K562 (cell line): ENCODE measurements around the gene LRRC57. TPM values are rescaled to one million over a fixed set of nuclear protein-coding genes. Genes with fewer than 3 reads are reported as not detected.

ENCODE experiments used
- ATAC-seq: fragments of 200-7000 bp; cut with Tn5 transposase; 3 replicates; pipeline ENCODE4 v1.9.1; 2020; ENCODE audit warnings: moderate library complexity
- BruUV-seq: library from RNA; stranded (reverse); fragments of 400-500 nt; replicated peaks from 2 replicates; lab custom pipeline; 2021; lab: Mats Ljungman, UMichigan
- CTCF ChIA-PET: fragments of 300-600 bp; formaldehyde crosslinking; extraction: SDS; loops from one replicate; lab custom pipeline; 2021; ENCODE audit warnings: low intra/inter-chr PET ratio; lab: Yijun Ruan, JAX
- POLR2A ChIA-PET: fragments of 300-600, 350-650 bp; sonication (Branson Sonifier 250); formaldehyde crosslinking; extraction: SDS; loops from one replicate; lab custom pipeline; 2021; ENCODE audit warnings: antibody characterized with exemption, inconsistent platforms; lab: Yijun Ruan, JAX
- DNase-seq, 4 experiments: peaks; one replicate each; pipeline versions ENCODE4 v3.0.0 to v3.0.0-alpha.2; 2011 to 2018; ENCODE audit warnings: low spot score in 3 of 4, mixed read lengths in 3 of 4; ENCODE audit errors: extremely low read depth in 1 of 4
- FAIRE-seq: peaks from 2 replicates; lab custom pipeline; 2011; peaks lifted over from hg19 to GRCh38; lab: Jason Lieb, UNC
- H2AFZ ChIP-seq: 2 replicates; pipeline ENCODE4 v1.6.0; 2011; ENCODE audit warnings: low read depth, low read length, control low read depth, inconsistent platforms
- H3K27ac ChIP-seq: fragments of 200-600 bp; 3 replicates; pipeline ENCODE4 v1.8.0; 2011; ENCODE audit warnings: low read depth, mild to moderate bottlenecking, control low read depth, inconsistent platforms, low read length, moderate library complexity, mixed read lengths; ENCODE audit errors: extremely low read depth
- H3K27me3 ChIP-seq, 2 experiments: fragments of 300-600 bp in 1 of 2; 2 replicates in 1 of 2; 3 replicates in 1 of 2; pipeline versions ENCODE4 v1.6.0 to v1.8.0; 2011; ENCODE audit warnings: inconsistent platforms in 2 of 2, low read length in 2 of 2, mild to moderate bottlenecking in 1 of 2, mixed read lengths in 1 of 2, moderate library complexity in 1 of 2; ENCODE audit not compliant: control insufficient read depth in 2 of 2, insufficient read depth in 2 of 2
- H3K36me3 ChIP-seq: fragments of 300-600 bp; 3 replicates; pipeline ENCODE4 v1.8.0; 2011; ENCODE audit warnings: mild to moderate bottlenecking, low read length, inconsistent platforms; ENCODE audit not compliant: control insufficient read depth, insufficient read depth
- H3K4me1 ChIP-seq, 2 experiments: fragments of 200-600 bp in 1 of 2; replicated peaks in 1 of 2; 2 replicates in 1 of 2; 3 replicates in 1 of 2; pipeline versions ENCODE4 v1.5.1 to v1.8.0; 2011; ENCODE audit warnings: inconsistent platforms in 2 of 2, low read length in 2 of 2, mild to moderate bottlenecking in 1 of 2, mixed read lengths in 1 of 2, moderate library complexity in 1 of 2; ENCODE audit not compliant: control insufficient read depth in 2 of 2, insufficient read depth in 2 of 2
- H3K4me2 ChIP-seq: 2 replicates; pipeline ENCODE4 v1.6.1; 2011; ENCODE audit warnings: low read length, control low read depth, inconsistent platforms, mixed read lengths; ENCODE audit not compliant: insufficient read depth
- H3K4me3 ChIP-seq: fragments of 200-600 bp; sonication (generic), shearing (Covaris generic); 2 replicates; pipeline ENCODE4 v1.5.1; 2016; ENCODE audit warnings: control low read depth, inconsistent platforms
- H3K79me2 ChIP-seq: fragments of 200-600 bp; 3 replicates; pipeline ENCODE4 v1.8.0; 2011; ENCODE audit warnings: low read length, inconsistent platforms; ENCODE audit not compliant: control insufficient read depth, insufficient read depth
- H3K9ac ChIP-seq, 2 experiments: 2 replicates each; pipeline versions ENCODE4 v1.6.0 to v1.6.1; 2011; ENCODE audit warnings: low read depth in 2 of 2, low read length in 2 of 2, control low read depth in 1 of 2, inconsistent platforms in 1 of 2, mild to moderate bottlenecking in 1 of 2, mixed read lengths in 1 of 2; ENCODE audit not compliant: insufficient read depth in 1 of 2
- H3K9me1 ChIP-seq: one replicate; pipeline ENCODE4 v1.6.0; 2011; ENCODE audit warnings: inconsistent platforms, mild to moderate bottlenecking, low read length, moderate library complexity; ENCODE audit not compliant: control insufficient read depth, insufficient read depth
- H3K9me3 ChIP-seq: replicated peaks from 2 replicates; pipeline ENCODE4 v1.5.1; 2011; ENCODE audit warnings: low read depth, low read length, inconsistent platforms; ENCODE audit not compliant: control insufficient read depth, insufficient read depth
- H4K20me1 ChIP-seq: replicated peaks from 2 replicates; pipeline ENCODE4 v1.6.1; 2011; ENCODE audit warnings: low read length, inconsistent platforms, mixed read lengths; ENCODE audit not compliant: control insufficient read depth, insufficient read depth
- BHLHE40 ChIP-seq: IDR thresholded peaks from 2 replicates; pipeline ENCODE4 v1.6.1; 2011; ENCODE audit warnings: low read length, improper control_type of control experiment
- COPS2 ChIP-seq: fragments of 450-650 bp; conservative IDR thresholded peaks from 2 replicates; pipeline ENCODE4 v1.6.1; 2016; ENCODE audit warnings: mild to moderate bottlenecking, moderate library complexity
- ESRRA ChIP-seq: fragments of 450-650 bp; IDR thresholded peaks from 2 replicates; pipeline ENCODE4 v1.6.1; 2014; ENCODE audit warnings: low read depth, mild to moderate bottlenecking, moderate library complexity, borderline replicate concordance
- PURB ChIP-seq: sonication (generic); formaldehyde crosslinking; IDR thresholded peaks from 2 replicates; pipeline ENCODE4 v1.9.0; 2021; ENCODE audit warnings: low read depth, mild to moderate bottlenecking, missing genetic modification reagents
- RBM39 ChIP-seq: fragments of 200-400 bp; formaldehyde crosslinking; optimal IDR thresholded peaks from 2 replicates; pipeline ENCODE3; 2018; ENCODE audit warnings: low read depth, low read length
- RUNX1 ChIP-seq: sonication (generic); IDR thresholded peaks from 2 replicates; pipeline ENCODE4 v1.6.1; 2016; ENCODE audit warnings: antibody characterized with exemption, low read depth
- ZBTB1 ChIP-seq: sonication (generic); formaldehyde crosslinking; IDR thresholded peaks from 2 replicates; pipeline ENCODE4 v1.8.1; 2023; ENCODE audit warnings: missing genetic modification reagents, low read depth, mild to moderate bottlenecking, borderline replicate concordance
- ZNF174 ChIP-seq: fragments of 250-450 bp; sonication (Bioruptor Pico); IDR thresholded peaks from 2 replicates; pipeline ENCODE4 v1.4.0; 2020; ENCODE audit warnings: mild to moderate bottlenecking
- ZNF316 ChIP-seq: fragments of 450-650 bp; IDR thresholded peaks from 2 replicates; pipeline ENCODE4 v1.6.1; 2016
- ZNF780A ChIP-seq: fragments of 250-450 bp; sonication (Bioruptor Pico); IDR thresholded peaks from 2 replicates; pipeline ENCODE4 v1.5.0; 2021; ENCODE audit warnings: mild to moderate bottlenecking
- WGBS: fragments of 100-300 bp; shearing (Covaris generic); methylation state at CpG from one replicate; pipeline ENCODE4 v1.1.6; 2016; ENCODE audit warnings: low coverage, mixed read lengths; ENCODE audit not compliant: insufficient coverage; ENCODE audit errors: missing lambda C conversion rate; 5-methylcytosine and 5-hydroxymethylcytosine counted together
- in situ Hi-C: fragments of 300-500 bp; cut with MboI; formaldehyde crosslinking; loops from 4 replicates; pipeline ENCODE4 v1.15.0; 2018; ENCODE audit warnings: inconsistent platforms, mixed read lengths
- intact Hi-C: fragments of 100-400 bp; cut with micrococcal nuclease; formaldehyde crosslinking; loops from 2 replicates; pipeline ENCODE4 v1.14.2; 2022
- polyA plus RNA-seq, 8 experiments: library from polyadenylated mRNA; depleted of rRNA in 4 of 8; stranded (reverse) in 5 of 8; unstranded in 3 of 8; fragments of >200 nt; fragmentation: Nextera tagmentation in 2 of 8; fragmentation: Illumina TruSeq in 1 of 8; extraction: Ambion mirVana in 2 of 8; extraction: Trizol in 1 of 8; gene quantifications; 2 replicates each; pipeline versions ENCODE4 v1.2.1 to v1.2.3, GENCODE V29; 2011 to 2014; ENCODE audit warnings: inconsistent platforms in 1 of 8, missing spikeins in 1 of 8
- total RNA-seq, 7 experiments: library from RNA; depleted of rRNA in 6 of 7; stranded (reverse); fragments of >200 nt in 6 of 7; fragmentation: Illumina TruSeq in 2 of 7; extraction: Trizol in 2 of 7; gene quantifications; 2 replicates each; pipeline versions ENCODE4 v1.2.1 to v1.2.3, GENCODE V29; 2011 to 2021; ENCODE audit warnings: low replicate concordance in 1 of 7
- TF ChIP-seq, protein P1 (sequence below): sonication (generic); formaldehyde crosslinking; IDR thresholded peaks from 2 replicates; pipeline ENCODE4 v1.9.0; 2022; ENCODE audit warnings: mild to moderate bottlenecking, missing genetic modification reagents
- TF ChIP-seq, protein P2 (sequence below), 2 experiments: IDR thresholded peaks; 2 replicates each; pipeline ENCODE4 v1.6.1; 2012; ENCODE audit warnings: improper control_type of control experiment in 2 of 2, low read depth in 2 of 2, low read length in 2 of 2, borderline replicate concordance in 1 of 2
- TF ChIP-seq, protein P3 (sequence below): fragments of 250-450 bp; sonication (Bioruptor Pico); IDR thresholded peaks from 2 replicates; pipeline ENCODE4 v1.4.0; 2020; ENCODE audit warnings: borderline replicate concordance

LRRC57 gene
- total and polyA plus RNA-seq, 9 of the 15 experiments (the other 6 are each of a cell fraction or from before 2014, with no cell fraction given) = 3.9 to 20.4 (median 14.8) TPM

DNA sequence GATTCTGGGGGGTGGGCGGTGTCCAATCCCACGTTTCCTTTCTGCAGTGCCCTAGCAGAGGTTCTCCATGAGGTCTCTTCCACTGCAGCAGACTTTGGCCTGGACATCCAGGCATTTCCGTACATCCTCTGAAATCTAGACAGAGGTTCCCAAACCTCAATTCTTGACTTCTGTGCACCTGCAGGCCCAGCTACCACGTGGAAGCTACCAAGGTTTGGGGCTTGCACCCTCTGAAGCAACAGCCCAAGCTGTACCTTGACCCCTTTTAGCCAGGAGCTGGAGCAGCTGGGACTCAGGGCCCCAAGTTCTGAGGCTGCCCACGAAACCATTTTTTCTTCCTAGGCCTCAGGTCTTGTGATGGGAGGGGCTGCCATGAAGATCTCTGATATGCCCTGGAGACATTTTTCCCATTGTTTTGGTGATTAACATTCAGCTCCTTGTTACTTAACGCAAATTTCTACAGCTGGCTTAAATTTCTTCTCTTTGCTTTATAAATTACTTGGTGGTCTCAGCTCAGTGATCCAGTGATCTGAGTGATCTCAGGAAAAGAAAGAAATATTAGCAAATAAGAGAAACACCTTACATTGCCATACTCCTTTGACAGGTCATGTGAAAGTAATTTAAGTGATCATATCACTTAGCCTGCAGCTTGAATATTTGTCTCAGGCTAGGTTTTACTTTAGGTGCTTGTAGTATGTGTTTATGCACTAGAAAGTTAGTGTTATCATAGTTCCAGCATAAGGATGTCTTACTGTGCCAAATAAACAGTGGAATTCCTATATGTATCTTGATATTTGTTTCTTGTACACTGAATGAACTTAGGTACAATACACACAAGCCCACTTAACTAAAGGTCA lies 50.2 kb downstream of the LRRC57 start (continued):
- TF ChIP-seq, protein P1, sequence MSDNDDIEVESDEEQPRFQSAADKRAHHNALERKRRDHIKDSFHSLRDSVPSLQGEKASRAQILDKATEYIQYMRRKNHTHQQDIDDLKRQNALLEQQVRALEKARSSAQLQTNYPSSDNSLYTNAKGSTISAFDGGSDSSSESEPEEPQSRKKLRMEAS (CRISPR knock-in tag) = peak; percentile 30; the same call in 1 of the 2 replicates
- TF ChIP-seq PURB (no peak), BHLHE40 (peak; percentile 53; the same call in 1 of the 2 replicates), COPS2 (no peak)

DNA sequence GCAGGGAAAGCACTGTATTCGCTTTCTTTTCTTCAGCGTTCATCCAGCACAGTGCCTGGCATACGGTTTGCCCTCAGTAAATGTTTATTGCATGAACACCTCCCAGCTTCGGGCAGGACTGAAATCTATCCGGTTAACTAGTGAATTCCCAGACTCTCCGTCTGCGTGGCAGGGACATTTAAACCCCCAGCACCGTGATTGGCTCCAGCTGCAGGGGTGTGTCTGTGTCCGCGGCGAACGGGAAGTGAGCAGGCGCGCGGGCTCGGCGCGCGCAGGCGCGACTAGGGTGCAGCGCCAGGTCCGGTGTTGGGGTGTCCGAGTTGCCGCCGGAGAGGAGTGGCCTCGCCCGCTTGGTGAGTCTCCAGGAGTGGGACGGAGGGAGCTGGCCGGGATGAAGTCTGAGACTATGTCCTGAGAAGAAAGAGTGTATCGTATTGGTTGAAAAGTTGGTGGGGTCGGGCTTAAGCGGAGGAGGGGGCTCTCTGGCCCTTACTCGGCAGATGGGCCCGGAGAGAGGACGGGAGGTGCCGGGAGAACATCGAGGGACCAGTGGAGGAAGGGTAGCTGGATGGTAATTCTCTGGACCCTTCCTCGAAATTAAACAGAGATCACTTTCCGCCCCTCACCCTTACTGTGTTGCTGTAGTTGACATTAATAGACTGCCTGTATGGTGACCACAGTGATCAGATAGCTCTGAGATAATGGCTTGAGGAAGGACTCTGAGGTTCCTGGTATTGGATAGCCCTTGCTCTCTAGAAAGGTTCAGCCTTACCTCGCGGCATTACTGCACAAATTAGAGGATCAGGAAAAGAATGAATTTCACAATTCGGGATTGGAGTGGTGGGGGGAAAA lies 53.0 kb downstream of the LRRC57 start, which contains the start of gene SNAP23:
TSS of gene SNAP23 (plus strand) at position 274 of the 852 bp plus-strand sequence. CDS start 16,213 bp downstream, outside the sequence.
- in situ Hi-C loops (no loop called here), intact Hi-C loops (loop anchor here (2.0 kb wide), 1 partner anchor 53 kb away; the partner anchor contains the start of genes HAUS2 and LRRC57)
- ChIA-PET POLR2A (interaction anchor here (0.6 to 2.1 kb wide), 10 partner anchors 10 to 1568 kb away, joined by 3 to 13 read pairs (median 3); partner anchors contain the start of genes HAUS2 and LRRC57), CTCF (no interaction called here)
- H3K9me3 ChIP-seq = no peaks in the 10 kb centered on the region
- peak within 1 kb of the TSS; percentile 98 for H3K4me2 ChIP-seq
- H4K20me1 ChIP-seq = no peaks in the 10 kb centered on the region
- H3K4me3 ChIP-seq = peak within 1 kb of the TSS; percentile 74
- H3K4me1 ChIP-seq = peaks cover 20 to 30% of the 10 kb centered on the region in 2 experiments
- H3K79me2 ChIP-seq = peaks cover 44% of the 10 kb centered on the region
- H3K27me3 ChIP-seq = no peaks in the 10 kb centered on the region
- BruUV-seq = TSS peak; percentile 61
- H3K9me1 ChIP-seq = no peaks in the 10 kb centered on the region
- DNase-seq (peak; percentile 94 to 97 (median 96)), ATAC-seq (peak; percentile 94), FAIRE-seq (peak; percentile 84)
- peaks cover 6% of the 10 kb centered on the region; the same call in 1 of the 3 replicates for H3K36me3 ChIP-seq
- H3K27ac ChIP-seq = peak within 1 kb of the TSS; percentile 84
- peak within 1 kb of the TSS; percentile 98 for H2AFZ ChIP-seq
- WGBS = under 1% methylated on average over 43 of the region's 43 CpGs
- H3K9ac ChIP-seq = peak within 1 kb of the TSS; percentile 87 to 91
- TF ChIP-seq RBM39 (no peak), ZBTB1 (no peak), ESRRA (peak; percentile 67; the same call in 1 of the 2 replicates), PURB (no peak), ZNF316 (no peak), ZNF174 (CRISPR knock-in tag) (no peak), RUNX1 (no peak), ZNF780A (CRISPR knock-in tag) (no peak)
- TF ChIP-seq, protein P2, sequence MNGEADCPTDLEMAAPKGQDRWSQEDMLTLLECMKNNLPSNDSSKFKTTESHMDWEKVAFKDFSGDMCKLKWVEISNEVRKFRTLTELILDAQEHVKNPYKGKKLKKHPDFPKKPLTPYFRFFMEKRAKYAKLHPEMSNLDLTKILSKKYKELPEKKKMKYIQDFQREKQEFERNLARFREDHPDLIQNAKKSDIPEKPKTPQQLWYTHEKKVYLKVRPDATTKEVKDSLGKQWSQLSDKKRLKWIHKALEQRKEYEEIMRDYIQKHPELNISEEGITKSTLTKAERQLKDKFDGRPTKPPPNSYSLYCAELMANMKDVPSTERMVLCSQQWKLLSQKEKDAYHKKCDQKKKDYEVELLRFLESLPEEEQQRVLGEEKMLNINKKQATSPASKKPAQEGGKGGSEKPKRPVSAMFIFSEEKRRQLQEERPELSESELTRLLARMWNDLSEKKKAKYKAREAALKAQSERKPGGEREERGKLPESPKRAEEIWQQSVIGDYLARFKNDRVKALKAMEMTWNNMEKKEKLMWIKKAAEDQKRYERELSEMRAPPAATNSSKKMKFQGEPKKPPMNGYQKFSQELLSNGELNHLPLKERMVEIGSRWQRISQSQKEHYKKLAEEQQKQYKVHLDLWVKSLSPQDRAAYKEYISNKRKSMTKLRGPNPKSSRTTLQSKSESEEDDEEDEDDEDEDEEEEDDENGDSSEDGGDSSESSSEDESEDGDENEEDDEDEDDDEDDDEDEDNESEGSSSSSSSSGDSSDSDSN (IDR thresholded peaks at IDR 0.05; ENCODE audit: borderline replicate concordance in 1 of 2, low read depth in 2 of 2, low read length in 2 of 2) = peak in 1 of 2 experiments; percentile 74; a peak in 1 of 4 replicates
- TF ChIP-seq, protein P3, sequence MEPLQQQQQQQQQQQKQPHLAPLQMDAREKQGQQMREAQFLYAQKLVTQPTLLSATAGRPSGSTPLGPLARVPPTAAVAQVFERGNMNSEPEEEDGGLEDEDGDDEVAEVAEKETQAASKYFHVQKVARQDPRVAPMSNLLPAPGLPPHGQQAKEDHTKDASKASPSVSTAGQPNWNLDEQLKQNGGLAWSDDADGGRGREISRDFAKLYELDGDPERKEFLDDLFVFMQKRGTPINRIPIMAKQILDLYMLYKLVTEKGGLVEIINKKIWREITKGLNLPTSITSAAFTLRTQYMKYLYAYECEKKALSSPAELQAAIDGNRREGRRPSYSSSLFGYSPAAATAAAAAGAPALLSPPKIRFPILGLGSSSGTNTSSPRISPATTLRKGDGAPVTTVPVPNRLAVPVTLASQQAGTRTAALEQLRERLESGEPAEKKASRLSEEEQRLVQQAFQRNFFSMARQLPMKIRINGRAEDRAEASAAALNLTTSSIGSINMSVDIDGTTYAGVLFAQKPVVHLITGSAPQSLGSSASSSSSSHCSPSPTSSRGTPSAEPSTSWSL = no peak
